Activated naive CD8-positive, alpha-beta T cell treated with anti-CD3 and anti-CD28 coated beads, Interleukin-2, amount 50 U/mL, for 24 hours (primary cell): ENCODE results near the gene LCN15.
A peak's percentile ranks its signal among the peaks of the same experiment; 100 is the strongest.

Experiments used
- ATAC-seq: fragments of 150-1000 bp; cut with Tn5 transposase; one replicate; pipeline ENCODE4 v1.10.0; 2021
- DNase-seq: peaks from one replicate; pipeline ENCODE4 v3.0.0; 2021
- H3K27ac Mint-ChIP-seq: one replicate; pipeline ENCODE4 v1.8.0; 2021; ENCODE audit warnings: mild to moderate bottlenecking, mixed read lengths
- H3K27me3 Mint-ChIP-seq: one replicate; pipeline ENCODE4 v1.8.0; 2021; ENCODE audit warnings: mixed read lengths
- H3K36me3 Mint-ChIP-seq: one replicate; pipeline ENCODE4 v1.8.0; 2021; ENCODE audit warnings: low read depth, mixed read lengths
- H3K4me1 Mint-ChIP-seq: one replicate; pipeline ENCODE4 v1.8.0; 2021; ENCODE audit warnings: mixed read lengths
- H3K4me3 Mint-ChIP-seq: one replicate; pipeline ENCODE4 v1.8.0; 2021; ENCODE audit warnings: mild to moderate bottlenecking, moderate library complexity, mixed read lengths
- H3K9me3 Mint-ChIP-seq: one replicate; pipeline ENCODE4 v1.8.0; 2021; ENCODE audit warnings: mixed read lengths

LCN15 gene

DNA sequence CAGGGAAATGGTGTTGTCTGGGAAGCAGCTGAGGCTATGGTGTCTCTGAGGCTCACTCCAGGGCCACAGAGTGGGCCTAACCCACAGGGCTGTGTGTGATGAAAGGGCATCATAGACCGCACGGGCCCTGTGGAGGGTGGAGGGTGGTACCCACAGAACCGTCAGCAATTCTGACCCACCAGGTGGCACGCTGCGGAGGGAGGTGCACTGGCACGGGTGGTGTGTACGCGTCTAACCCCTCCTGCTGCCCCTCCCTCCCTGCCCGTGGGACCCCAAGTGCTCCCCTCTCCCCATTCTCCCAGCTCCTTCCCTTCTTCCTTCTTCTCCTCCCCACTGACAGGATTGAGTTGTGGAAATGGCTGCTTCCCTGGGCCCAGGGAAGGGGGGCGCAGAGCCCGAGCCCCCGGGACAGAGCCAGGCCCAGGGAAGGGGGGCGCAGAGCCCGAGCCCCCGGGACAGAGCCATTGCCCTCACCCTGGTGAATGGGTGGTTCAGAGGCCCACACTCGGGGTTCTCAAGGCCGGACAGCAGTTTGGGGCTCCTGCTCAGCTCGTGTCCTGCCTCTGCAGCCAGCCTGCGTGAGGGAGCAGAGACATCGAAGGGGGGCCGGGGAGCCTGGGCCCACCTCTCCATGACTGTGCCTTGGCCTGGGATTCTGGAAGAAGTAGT, 28.4 kb downstream of the LCN15 start:
- peaks cover 25% of the 10 kb centered on the region for H3K4me1 Mint-ChIP-seq
- no peak overlapping the region for H3K4me3 Mint-ChIP-seq
- no peaks in the 10 kb centered on the region for H3K27me3 Mint-ChIP-seq
- DNase-seq: no peak
- H3K36me3 Mint-ChIP-seq: peaks cover 1% of the 10 kb centered on the region
- H3K9me3 Mint-ChIP-seq: no peaks in the 10 kb centered on the region
- ATAC-seq: no peak
- no peak overlapping the region for H3K27ac Mint-ChIP-seq

DNA sequence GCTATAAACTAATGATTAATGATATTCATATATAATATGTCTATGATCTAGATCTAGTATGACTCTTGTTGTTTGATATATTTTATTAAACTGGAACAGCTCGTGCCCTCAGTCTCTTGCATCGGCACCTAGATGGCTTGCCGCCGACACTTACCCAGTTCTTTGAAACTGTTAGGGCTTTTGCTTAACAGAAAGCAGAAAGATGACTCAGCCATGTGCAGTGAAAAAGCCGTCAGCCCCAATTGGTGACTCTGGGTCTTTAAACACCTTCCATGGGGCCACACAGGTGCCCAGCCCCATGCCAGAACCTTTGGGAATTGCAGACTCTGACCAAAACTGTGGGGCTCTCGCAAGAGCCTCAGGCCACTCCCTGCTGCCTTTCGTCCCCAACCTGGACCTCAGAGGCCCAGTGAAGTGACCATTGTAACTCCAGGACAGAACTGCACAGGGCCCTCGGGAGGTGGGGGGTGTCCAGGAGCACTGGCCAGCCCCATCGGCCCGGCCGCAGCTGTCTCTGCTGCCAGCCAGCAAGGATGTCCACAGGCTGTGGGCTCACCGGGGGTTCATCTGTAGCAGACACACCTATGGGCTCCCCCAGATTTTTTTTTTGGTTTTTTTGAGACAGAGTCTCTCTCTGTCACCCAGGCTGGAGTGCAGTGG, 29.4 kb downstream of the LCN15 start:
- no peak overlapping the region for H3K27ac Mint-ChIP-seq
- H3K4me1 Mint-ChIP-seq: peaks cover 21% of the 10 kb centered on the region
- ATAC-seq: no peak
- peaks cover 1% of the 10 kb centered on the region for H3K36me3 Mint-ChIP-seq
- H3K4me3 Mint-ChIP-seq: no peak overlapping the region
- H3K27me3 Mint-ChIP-seq: no peaks in the 10 kb centered on the region
- DNase-seq: no peak
- H3K9me3 Mint-ChIP-seq: no peaks in the 10 kb centered on the region

DNA sequence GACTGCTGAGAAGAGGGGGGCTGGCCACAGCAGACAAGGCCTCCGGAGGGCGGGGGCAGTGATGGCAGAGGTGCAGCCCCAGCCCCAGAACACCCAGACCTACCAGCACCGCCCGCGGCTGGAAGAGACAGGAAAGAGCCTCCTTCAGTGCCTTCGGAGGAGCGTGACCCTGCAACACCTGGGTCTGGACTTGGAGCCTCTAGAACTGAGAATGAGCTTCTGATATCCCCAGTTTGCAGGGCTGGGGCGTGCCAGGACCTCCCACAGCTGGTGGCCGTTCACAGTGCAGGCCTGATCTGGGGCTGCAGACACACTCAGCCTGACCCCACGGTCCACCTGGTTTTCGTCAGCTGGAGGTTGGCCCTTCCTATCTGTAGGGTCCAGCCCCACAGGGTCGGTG, 30.7 kb downstream of the LCN15 start:
- Mint-ChIP-seq H3K4me3 (no peak overlapping the region), H3K4me1 (peaks cover 22% of the 10 kb centered on the region), H3K9me3 (no peaks in the 10 kb centered on the region), H3K27me3 (no peaks in the 10 kb centered on the region), H3K27ac (no peak overlapping the region), H3K36me3 (peaks cover 1% of the 10 kb centered on the region)
- DNase-seq (no peak), ATAC-seq (no peak)

DNA sequence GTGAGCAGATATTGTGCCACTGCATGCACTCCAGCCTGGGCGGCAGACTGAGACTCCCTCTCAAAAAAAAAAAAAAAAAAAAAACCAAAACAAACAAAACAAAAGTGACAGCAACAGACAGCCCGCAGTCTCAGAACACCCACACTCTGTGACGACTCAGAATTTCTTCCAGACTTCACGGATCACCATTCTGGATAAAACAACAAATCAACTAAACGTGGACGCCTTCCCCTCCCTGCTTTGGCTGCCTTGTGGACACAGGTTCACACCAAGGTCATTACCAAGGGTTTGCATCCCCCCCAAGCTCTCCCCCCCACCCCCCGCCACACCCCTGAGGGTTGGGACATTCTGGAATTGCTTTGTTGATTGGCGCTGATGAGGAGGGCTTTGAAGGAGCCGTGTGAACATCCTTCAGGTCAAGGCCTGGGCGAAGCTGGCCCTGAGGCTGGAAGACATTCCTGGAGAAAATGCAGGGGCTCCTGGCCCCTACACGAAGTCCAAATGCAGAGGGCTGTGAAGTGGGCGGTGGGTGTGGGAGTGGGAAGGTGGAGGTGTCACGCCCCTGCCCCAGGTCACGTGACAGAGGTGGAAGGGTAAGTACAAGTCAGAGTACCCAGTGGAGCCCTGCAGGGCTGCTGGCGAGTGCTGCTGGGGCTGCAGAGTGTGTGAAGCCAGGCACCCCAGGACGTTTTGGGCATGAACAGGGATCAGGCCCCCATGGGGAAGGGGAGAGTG, 31.7 kb downstream of the LCN15 start:
- Mint-ChIP-seq H3K4me3 (no peak overlapping the region), H3K27me3 (no peaks in the 10 kb centered on the region), H3K4me1 (peaks cover 21% of the 10 kb centered on the region), H3K9me3 (no peaks in the 10 kb centered on the region), H3K36me3 (peaks cover 2% of the 10 kb centered on the region), H3K27ac (no peak overlapping the region)
- no peak for DNase-seq
- no peak for ATAC-seq

DNA sequence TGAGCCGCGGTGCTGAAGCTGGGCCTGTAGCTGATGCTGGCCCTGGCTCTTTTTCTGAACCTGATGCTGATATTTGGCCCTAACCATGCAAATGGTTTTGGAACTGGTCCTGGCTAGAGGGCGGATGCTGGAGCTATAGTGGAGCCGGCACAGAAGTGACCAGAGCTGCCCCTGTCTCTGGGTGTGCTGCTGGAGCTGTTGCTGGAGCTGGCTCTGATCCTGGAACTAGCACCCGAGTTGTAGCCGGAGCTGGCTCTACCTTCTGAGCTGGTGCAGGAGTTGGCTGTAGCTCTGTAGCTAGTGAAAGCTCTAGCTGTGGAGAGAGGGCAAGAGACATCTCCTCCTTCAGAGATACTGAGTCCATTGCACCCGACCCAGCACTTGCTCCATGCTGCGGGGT, 34.4 kb downstream of the LCN15 start:
- DNase-seq (no peak), ATAC-seq (no peak)
- Mint-ChIP-seq H3K4me3 (peak overlapping the region; percentile 65), H3K27ac (no peak overlapping the region), H3K36me3 (peaks cover 27% of the 10 kb centered on the region), H3K4me1 (peaks cover 40% of the 10 kb centered on the region), H3K9me3 (no peaks in the 10 kb centered on the region), H3K27me3 (peaks cover 3% of the 10 kb centered on the region)

DNA sequence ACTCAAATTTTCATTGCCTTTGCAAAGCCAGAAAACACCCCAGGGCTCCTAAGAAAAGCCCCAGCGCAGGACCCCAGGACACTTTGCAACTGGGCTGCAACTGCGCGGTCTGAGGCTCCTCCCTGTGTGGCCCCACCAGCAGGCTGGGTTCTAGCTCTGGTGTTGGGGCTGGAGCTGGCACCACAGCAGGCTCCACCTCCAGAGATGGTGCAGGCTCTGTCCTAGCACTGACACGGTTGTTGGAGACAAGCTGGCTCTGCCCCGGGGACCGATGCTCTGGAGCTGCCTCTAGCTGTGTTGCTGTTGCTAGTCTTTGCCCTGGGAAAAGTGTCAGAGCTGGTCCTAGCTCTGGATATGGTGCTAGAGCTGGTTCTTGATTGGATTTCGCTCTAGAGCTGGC, 35.2 kb downstream of the LCN15 start:
- DNase-seq: peak; percentile 30
- Mint-ChIP-seq H3K27me3 (peaks cover 3% of the 10 kb centered on the region), H3K9me3 (no peaks in the 10 kb centered on the region), H3K4me1 (peaks cover 44% of the 10 kb centered on the region), H3K4me3 (peak overlapping the region; percentile 65), H3K36me3 (peaks cover 35% of the 10 kb centered on the region), H3K27ac (peak overlapping the region; percentile 5)
- ATAC-seq: peak; percentile 33

DNA sequence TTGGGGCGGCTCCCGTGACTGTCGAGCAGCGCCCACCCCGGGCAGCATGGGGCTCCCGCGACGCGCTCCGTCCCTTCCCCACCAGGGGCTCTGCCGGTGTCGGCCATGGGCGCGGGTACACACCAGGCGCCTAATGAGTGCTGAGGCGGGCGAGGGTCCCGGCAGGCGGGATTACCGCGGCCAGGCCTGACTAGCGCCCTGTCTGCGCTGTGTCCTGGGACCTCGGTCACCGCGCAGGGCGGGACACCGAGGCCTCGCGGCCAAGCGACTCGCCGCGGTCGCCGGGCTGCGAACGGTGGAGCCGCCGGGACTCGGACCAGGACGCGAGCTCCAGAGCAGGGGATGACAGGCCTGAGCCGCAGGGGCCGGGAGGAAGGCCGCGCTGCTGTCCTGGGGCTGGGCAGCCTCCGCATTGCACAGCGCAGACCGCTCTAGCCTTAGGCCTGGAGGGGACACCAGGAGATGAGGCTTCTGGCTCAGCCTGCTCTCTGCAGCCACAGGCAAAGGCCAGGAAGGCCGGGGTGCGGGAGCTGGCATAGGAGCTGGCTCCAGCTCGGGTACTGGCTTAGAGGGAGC, 35.7 kb downstream of the LCN15 start:
- peaks cover 3% of the 10 kb centered on the region for H3K27me3 Mint-ChIP-seq
- peaks cover 48% of the 10 kb centered on the region for H3K4me1 Mint-ChIP-seq
- DNase-seq (peak; percentile 32), ATAC-seq (peak; percentile 16)
- H3K9me3 Mint-ChIP-seq: no peaks in the 10 kb centered on the region
- H3K36me3 Mint-ChIP-seq: peaks cover 39% of the 10 kb centered on the region
- H3K4me3 Mint-ChIP-seq: peak overlapping the region; percentile 65
- H3K27ac Mint-ChIP-seq: peak overlapping the region; percentile 5

DNA sequence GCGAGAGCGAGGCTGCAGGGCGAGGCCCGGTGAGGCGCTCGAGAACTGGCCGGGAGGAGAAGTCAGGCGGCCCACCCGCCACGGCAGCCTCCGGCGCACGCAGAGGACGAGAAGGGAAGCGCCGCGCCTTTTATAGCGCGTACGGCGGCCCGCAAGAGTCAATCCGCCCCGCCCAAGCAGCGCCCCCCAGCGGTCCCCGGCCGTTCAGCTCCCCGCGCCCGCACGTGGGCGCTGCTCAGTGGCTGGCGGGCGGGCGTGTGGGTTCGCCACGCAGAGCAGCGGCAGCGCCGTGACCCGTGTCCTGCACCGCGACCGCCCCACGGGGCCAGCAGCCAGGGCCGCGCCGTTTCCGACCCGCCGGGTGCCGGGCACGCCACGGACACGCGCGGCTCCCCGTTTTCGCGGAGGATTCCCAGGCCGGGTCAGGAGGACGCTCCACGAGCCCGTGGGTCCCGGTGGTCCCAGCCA, 36.2 kb downstream of the LCN15 start:
- Mint-ChIP-seq H3K4me1 (peaks cover 49% of the 10 kb centered on the region), H3K9me3 (no peaks in the 10 kb centered on the region), H3K36me3 (peaks cover 41% of the 10 kb centered on the region)

DNA sequence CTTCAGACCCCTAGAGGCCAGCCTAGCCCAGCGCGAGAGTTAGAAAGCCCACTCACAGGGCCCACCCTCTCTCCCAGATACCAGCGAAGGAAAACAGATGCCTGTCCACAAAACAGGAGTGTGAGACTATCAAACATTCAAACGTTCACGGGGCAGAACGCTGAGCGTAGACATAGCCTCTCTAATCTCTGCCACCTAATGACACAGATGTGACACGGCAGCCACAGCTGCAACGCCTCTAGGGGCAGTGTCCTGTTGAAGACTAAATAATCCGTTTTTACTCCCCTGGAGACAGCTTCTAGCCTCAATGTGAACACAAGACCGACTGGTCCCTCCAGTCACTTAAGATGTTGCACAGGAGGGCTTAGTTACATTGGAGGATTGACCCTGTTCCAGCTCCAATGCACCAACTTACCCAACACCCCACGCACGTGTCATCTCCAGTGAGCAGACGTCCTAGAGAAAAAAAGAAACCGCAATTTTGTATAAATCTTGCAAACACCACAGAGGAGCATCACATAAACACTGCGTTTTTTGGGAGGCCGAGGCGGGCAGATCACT, 37.6 kb downstream of the LCN15 start:
- DNase-seq (peak; percentile 36), ATAC-seq (no peak)
- H3K9me3 Mint-ChIP-seq: no peaks in the 10 kb centered on the region
- H3K36me3 Mint-ChIP-seq: peaks cover 40% of the 10 kb centered on the region
- peak overlapping the region; percentile 99 for H3K4me3 Mint-ChIP-seq
- peak overlapping the region; percentile 99 for H3K27ac Mint-ChIP-seq
- peaks cover 3% of the 10 kb centered on the region for H3K27me3 Mint-ChIP-seq
- peaks cover 40% of the 10 kb centered on the region for H3K4me1 Mint-ChIP-seq

More for the DNA sequence above, 36.2 kb downstream of the LCN15 start:
- Mint-ChIP-seq H3K27ac (peak overlapping the region; percentile 99), H3K27me3 (peaks cover 3% of the 10 kb centered on the region), H3K4me3 (peak overlapping the region; percentile 99)
- peak; percentile 58 for ATAC-seq
- peak; percentile 95 for DNase-seq

DNA sequence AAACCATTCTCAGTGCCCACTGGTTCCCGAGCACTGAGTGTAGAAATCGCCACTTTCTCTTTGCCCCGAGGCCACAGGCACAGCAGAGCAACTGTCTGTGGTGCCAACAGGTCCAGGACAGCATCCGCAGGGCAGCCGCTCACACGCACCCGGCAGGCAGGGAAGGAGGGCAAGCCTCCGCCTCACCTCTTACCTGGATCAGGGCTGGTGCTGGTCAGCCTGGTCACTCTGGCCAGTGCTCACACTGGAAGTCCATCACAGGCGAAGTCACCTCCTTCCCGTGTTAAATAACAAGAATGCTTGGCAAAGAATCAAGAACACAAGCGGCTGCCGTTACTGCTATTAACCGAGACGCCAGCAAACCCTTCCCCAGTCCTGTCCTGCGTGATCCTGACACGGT, 38.2 kb downstream of the LCN15 start:
- Mint-ChIP-seq H3K9me3 (no peaks in the 10 kb centered on the region), H3K36me3 (peaks cover 43% of the 10 kb centered on the region), H3K27me3 (peaks cover 3% of the 10 kb centered on the region), H3K27ac (peak overlapping the region; percentile 99), H3K4me3 (peak overlapping the region; percentile 99), H3K4me1 (peaks cover 38% of the 10 kb centered on the region)
- no peak for DNase-seq
- no peak for ATAC-seq

DNA sequence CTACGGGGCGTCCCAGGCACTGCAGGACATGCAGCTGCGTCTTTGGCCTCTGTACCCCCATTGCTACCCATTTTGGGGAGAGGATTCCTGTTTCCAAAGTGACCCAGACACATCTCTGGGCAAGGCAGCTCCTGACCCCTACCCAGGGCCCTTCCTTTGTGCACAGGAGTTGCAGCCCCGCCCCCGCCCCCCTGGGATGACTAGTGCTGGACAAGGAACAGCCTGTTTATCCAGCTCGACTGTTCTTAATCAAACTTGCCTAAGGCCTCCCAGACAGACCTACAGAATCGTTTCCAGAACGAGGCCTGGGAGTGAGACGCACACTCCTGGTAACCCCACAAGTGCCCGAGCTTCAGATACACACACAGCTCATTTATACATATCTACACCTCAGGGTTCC, 38.7 kb downstream of the LCN15 start:
- Mint-ChIP-seq H3K27ac (peak overlapping the region; percentile 99), H3K4me3 (peak overlapping the region; percentile 99), H3K36me3 (peaks cover 45% of the 10 kb centered on the region), H3K27me3 (peaks cover 3% of the 10 kb centered on the region), H3K4me1 (peaks cover 38% of the 10 kb centered on the region), H3K9me3 (no peaks in the 10 kb centered on the region)
- ATAC-seq: no peak
- no peak for DNase-seq

DNA sequence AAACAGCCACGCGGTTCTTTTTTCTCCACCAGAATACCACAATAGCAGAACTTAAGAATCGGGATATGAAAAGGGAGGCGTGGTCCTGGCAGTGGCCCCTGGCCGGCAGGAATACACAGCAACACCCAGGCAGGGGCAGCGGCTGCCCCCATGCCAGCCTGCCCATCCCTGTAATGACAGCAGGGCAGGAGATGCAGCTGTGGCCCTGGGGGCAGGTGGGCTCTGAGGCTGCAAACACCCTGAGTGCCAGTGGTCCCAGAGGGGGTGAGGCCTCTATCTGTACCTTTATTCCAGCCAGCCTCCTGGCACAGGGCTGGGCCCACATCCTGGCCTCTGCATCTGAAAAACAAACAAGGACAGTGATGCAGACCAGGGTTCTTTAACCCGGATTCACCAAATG, 39.5 kb downstream of the LCN15 start:
- Mint-ChIP-seq H3K36me3 (peaks cover 45% of the 10 kb centered on the region), H3K4me3 (peak overlapping the region; percentile 99)
- no peak for DNase-seq

DNA sequence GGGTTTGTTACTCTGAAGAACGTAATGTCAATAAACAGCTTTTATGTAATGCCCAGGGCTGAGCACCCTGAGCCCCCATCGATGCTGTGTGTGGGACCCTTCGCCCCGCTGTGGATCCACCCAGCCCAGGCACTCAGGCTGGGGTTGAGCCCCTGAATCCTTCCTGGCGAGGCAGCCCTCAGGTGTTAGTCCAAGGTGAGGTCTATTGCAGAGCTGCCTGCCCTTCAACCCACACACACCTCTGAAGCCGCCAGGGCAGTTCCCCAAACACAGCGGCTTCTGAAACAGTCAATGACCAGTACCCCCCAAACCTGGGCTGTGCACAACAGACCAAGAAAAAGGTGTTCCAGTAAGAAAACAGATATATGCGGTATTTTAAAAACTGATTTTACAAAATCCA, 40.3 kb downstream of the LCN15 start:
- Mint-ChIP-seq H3K27me3 (peaks cover 3% of the 10 kb centered on the region), H3K36me3 (peaks cover 45% of the 10 kb centered on the region), H3K27ac (peak overlapping the region; percentile 66), H3K4me1 (peaks cover 32% of the 10 kb centered on the region), H3K4me3 (peak overlapping the region; percentile 63), H3K9me3 (no peaks in the 10 kb centered on the region)
- DNase-seq (no peak), ATAC-seq (no peak)

More for the DNA sequence above, 39.5 kb downstream of the LCN15 start:
- Mint-ChIP-seq H3K4me1 (peaks cover 37% of the 10 kb centered on the region), H3K9me3 (no peaks in the 10 kb centered on the region), H3K27ac (peak overlapping the region; percentile 66), H3K27me3 (peaks cover 3% of the 10 kb centered on the region)
- ATAC-seq: no peak

DNA sequence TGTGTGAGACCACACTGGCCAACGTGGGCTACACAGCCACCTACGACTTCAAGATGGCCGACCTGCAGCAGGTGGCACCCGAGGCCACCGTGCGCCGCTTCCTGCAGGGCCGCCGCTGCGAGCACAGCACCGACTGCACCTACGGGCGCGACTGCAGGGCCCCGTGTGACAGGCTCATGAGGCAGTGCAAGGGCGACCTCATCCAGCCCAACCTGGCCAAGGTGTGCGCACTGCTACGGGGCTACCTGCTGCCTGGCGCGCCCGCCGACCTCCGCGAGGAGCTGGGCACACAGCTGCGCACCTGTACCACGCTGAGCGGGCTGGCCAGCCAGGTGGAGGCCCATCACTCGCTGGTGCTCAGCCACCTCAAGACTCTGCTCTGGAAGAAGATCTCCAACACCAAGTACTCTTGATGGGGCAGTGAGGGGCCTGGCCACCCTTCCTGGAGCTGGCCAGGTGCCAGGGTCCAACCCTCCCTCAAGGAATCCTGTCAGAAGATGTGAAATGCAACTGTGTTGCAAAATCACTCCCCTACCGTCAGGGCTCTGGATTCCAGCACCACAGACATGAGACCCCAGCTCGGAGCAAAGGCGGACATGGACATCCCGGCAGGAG, 40.8 kb downstream of the LCN15 start:
- no peak overlapping the region for H3K27ac Mint-ChIP-seq

More for the DNA sequence above, 40.8 kb downstream of the LCN15 start:
- Mint-ChIP-seq H3K4me3 (peak overlapping the region; percentile 63), H3K9me3 (no peaks in the 10 kb centered on the region), H3K27me3 (peaks cover 3% of the 10 kb centered on the region), H3K36me3 (peaks cover 45% of the 10 kb centered on the region), H3K4me1 (peaks cover 32% of the 10 kb centered on the region)
- no peak for ATAC-seq
- DNase-seq: no peak
